Esophagus muscularis mucosa (tissue), 4 donors: ENCODE results near the gene CORO6. TPM values are rescaled to one million over a fixed set of nuclear protein-coding genes. Genes with fewer than 3 reads are reported as not detected.

ENCODE experiments used
- DNase-seq: peaks from one replicate; pipeline ENCODE4 v3.0.0-alpha.2; 2017; ENCODE audit errors: extremely low spot score
- H3K27ac ChIP-seq, 4 donors: fragments of 200-600 bp; sonication (generic); replicated peaks in 1 of 4; 1 replicate in 3 of 4; 2 replicates in 1 of 4; pipeline ENCODE4 v1.5.1; 2016 to 2019; ENCODE audit warnings: mild to moderate bottlenecking in 1 of 4
- H3K27me3 ChIP-seq, 4 donors: fragments of 200-600 bp; sonication (generic); one replicate each; pipeline versions ENCODE4 v1.5.1 to v1.6.0; 2016 to 2019
- H3K36me3 ChIP-seq, 4 donors: fragments of 200-600 bp; sonication (generic); one replicate each; pipeline ENCODE4 v1.5.1; 2016 to 2019
- H3K4me1 ChIP-seq, 4 donors: fragments of 200-600 bp; sonication (generic); one replicate each; pipeline ENCODE4 v1.5.1; 2016 to 2019
- H3K4me3 ChIP-seq, 4 donors: fragments of 200-600 bp; sonication (generic); 1 replicate in 2 of 4; 2 replicates in 2 of 4; pipeline ENCODE4 v1.5.1; 2016 to 2019; ENCODE audit warnings: mild to moderate bottlenecking in 4 of 4, moderate library complexity in 1 of 4
- H3K9me3 ChIP-seq, 4 donors: fragments of 200-600 bp; sonication (generic); 1 replicate in 3 of 4; 2 replicates in 1 of 4; pipeline ENCODE4 v1.5.1; 2016 to 2019
- EP300 ChIP-seq: sonication (generic); formaldehyde crosslinking; IDR thresholded peaks from one replicate; pipeline ENCODE4 v1.6.1; 2017; ENCODE audit warnings: antibody characterized with exemption
- POLR2A ChIP-seq: fragments of 450-650 bp; IDR thresholded peaks from one replicate; pipeline ENCODE4 v1.6.1; 2017; ENCODE audit warnings: antibody characterized with exemption, moderate library complexity, mild to moderate bottlenecking, low read depth
- POLR2AphosphoS5 ChIP-seq, 2 donors: sonication (generic); formaldehyde crosslinking; IDR thresholded peaks; one replicate each; pipeline ENCODE4 v1.6.1; 2017; ENCODE audit warnings: antibody characterized with exemption in 2 of 2
- WGBS: methylation state at CpG from one replicate; pipeline ENCODE4 v1.1.5; 2018; 5-methylcytosine and 5-hydroxymethylcytosine counted together
- intact Hi-C: fragments of 100-400 bp; cut with DNase I; formaldehyde crosslinking; loops from one replicate; pipeline ENCODE4 v1.15.1; 2023
- total RNA-seq, 4 donors: library from RNA; depleted of rRNA; stranded (reverse); fragments of >200 nt; gene quantifications; one replicate each; pipeline versions ENCODE4 v1.1.0 to v1.2.1, GENCODE V29; 2016
- TF ChIP-seq, protein P1 (sequence below), 3 experiments: fragments of 200-600 bp in 2 of 3; fragments of 450-650 bp in 1 of 3; sonication (generic) in 2 of 3; IDR thresholded peaks; one replicate each; pipeline ENCODE4 v1.5.1; 2017 to 2019; ENCODE audit warnings: antibody characterized with exemption in 3 of 3, mild to moderate bottlenecking in 2 of 3, moderate library complexity in 1 of 3

CORO6 gene
- total RNA-seq, 4 donors from 2014 or later = 43.7 to 67.7 (median 46.9) TPM

DNA sequence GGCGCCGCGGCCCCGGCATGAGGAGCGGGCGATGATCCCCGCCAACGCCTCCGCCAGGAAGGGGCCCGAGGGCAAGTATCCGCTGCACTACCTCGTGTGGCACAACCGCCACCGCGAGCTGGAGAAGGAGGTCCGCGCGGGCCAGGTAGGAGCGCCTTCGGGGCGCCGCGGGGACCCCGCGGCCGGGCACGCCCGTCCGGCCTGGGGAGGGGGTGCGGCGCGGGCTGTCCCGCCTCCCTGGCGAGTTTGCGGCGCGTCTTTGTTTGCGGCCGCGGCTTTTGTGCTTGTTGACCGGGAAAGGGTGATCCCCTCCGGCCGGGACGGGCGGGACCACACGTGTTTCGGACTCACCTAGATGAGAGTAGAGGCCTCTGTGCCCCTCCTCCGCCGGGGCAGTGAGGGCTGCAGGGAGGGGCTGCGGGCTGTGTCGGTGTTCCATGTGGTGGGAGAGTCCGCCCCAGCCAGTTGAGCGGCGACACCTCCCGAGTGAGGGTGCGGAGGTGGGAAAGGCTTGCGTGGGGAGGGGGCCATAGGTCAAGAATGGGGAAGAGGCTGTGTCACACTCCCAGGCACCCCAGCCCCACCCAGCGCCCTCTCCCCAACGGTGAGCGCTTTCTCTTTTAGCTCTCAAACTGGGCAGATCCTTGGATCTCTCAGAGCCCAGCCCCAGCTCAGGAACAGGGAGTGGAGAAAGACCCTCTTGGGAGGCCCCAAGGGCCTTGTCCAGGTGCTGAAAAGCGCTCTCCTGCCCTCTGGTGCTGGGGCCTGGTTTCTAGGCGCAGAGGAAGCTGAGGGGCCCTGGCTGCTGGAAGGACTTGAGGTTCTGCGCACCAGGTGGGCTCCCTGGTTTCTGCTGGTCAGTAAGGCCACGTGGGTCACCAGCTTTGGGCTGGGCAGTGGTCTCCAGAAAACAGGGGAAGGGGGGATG is 28.9 kb downstream of the CORO6 start:
- intact Hi-C loops = no loop called here
- no peaks in the 10 kb centered on the region for H3K9me3 ChIP-seq
- DNase-seq = no peak
- no peaks in the 10 kb centered on the region for H3K27me3 ChIP-seq
- H3K27ac ChIP-seq = peak overlapping the region in 3 of 4 donors; percentile 41 to 64 (median 52)
- TF ChIP-seq POLR2AphosphoS5 (IDR thresholded peaks at IDR 0.05) (no peak), POLR2A (no peak), EP300 (no peak)
- TF ChIP-seq, protein P1, sequence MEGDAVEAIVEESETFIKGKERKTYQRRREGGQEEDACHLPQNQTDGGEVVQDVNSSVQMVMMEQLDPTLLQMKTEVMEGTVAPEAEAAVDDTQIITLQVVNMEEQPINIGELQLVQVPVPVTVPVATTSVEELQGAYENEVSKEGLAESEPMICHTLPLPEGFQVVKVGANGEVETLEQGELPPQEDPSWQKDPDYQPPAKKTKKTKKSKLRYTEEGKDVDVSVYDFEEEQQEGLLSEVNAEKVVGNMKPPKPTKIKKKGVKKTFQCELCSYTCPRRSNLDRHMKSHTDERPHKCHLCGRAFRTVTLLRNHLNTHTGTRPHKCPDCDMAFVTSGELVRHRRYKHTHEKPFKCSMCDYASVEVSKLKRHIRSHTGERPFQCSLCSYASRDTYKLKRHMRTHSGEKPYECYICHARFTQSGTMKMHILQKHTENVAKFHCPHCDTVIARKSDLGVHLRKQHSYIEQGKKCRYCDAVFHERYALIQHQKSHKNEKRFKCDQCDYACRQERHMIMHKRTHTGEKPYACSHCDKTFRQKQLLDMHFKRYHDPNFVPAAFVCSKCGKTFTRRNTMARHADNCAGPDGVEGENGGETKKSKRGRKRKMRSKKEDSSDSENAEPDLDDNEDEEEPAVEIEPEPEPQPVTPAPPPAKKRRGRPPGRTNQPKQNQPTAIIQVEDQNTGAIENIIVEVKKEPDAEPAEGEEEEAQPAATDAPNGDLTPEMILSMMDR (IDR thresholded peaks at IDR 0.05) = peak; percentile 9 to 27 (median 26)
- WGBS = 13% methylated on average over 8 of the region's 64 CpGs
- H3K4me1 ChIP-seq = peaks cover 43 to 70% (median 59%) of the 10 kb centered on the region in 4 donors
- H3K4me3 ChIP-seq = peak overlapping the region; percentile 67 to 99 (median 80)
- no peaks in the 10 kb centered on the region for H3K36me3 ChIP-seq

DNA sequence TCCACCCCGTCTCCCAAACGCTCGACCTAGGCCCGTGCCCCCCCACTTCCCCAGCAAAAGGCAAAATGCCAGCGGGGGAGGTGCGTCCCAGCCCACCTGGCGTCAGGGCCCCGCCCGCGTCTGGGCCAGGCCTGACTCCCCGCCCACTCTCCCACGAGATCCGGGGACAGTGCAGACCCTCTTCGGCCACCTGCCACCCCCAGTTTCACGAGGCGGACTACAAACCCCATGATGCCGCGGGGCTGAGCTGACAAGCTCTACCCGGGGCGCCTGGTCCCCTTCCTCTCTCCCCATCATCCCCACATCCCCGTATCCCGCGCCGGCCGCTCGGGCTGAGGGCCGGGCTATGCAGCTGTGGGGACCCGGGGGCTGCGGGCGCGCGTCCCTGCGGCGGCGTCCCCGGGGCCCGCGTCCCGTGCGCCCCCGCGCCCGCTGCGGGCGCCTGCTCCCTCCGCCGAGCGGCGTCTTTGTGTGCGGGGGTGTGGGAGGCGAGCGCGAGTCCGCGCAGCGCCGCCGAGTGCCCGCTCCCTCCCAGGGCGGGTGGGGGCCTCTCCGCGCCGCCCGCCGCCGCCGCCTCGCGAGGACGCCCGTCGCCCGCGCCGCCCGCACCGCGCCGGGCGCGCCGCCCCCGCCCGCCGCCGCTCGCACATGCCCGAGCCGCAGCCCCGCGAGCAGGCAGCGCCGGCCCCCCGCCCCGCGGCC is 29.7 kb downstream of the CORO6 start, which contains the start of gene ANKRD13B:
TSS of gene ANKRD13B (plus strand) at position 283 of the 702 bp plus-strand sequence. CDS start 490 bp downstream, outside the sequence.
- DNase-seq = no peak
- TF ChIP-seq POLR2AphosphoS5 (IDR thresholded peaks at IDR 0.05) (no peak), POLR2A (no peak), EP300 (no peak)
- TF ChIP-seq, protein P1 (IDR thresholded peaks at IDR 0.05) = no peak
- 3% methylated on average over 7 of the region's 96 CpGs for WGBS
- Histone ChIP-seq H3K9me3 (no peaks in the 10 kb centered on the region), H3K27me3 (no peaks in the 10 kb centered on the region), H3K36me3 (no peaks in the 10 kb centered on the region), H3K27ac (peak within 1 kb of the TSS; percentile 83 to 92 (median 86)), H3K4me1 (peaks cover 47 to 76% (median 65%) of the 10 kb centered on the region in 4 donors), H3K4me3 (peak within 1 kb of the TSS; percentile 79 to 99 (median 86))
- intact Hi-C loops = no loop called here

DNA sequence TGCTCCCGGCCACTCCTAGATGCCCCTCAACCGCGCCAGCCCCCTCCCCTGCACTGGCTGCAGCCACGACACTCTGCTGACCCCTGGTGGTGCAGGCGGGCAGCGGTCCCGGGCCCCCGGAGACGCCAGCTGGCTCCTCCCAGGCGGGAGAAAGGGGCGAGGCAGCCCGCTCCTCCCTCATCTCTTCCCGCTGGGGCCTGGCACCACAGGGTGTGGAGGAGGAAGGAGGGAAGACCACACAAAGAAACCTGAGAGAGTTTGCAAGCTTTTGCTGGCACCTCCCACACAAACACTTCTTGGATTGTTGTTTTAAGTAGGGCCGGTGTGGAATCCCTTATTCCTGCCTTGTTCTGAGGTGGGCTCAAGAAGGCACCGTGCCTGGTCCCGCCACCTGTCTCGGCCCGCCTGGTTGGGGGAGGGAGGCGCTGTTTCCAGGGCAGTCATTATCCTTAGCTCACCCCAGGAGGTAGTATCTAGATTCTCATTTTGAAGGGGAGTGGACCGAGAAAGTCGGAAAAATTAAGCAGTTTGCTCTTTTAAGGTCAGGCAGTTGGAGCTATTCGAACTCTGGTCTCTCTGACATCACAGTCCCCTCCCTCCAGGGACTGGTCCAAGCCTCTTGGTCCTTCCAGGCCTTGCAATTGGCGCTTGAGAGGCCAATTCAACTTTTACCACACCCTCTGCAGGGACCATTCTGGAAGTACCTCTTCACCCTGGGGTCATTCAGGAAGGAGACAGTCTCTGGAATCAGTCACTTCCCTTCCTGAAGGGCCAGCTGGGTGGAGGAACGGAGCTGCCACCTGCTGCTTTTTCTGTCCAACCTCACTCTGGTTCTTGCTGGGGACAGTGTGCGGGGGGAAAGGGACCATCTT is 30.7 kb downstream of the CORO6 start:
- H3K27me3 ChIP-seq = no peaks in the 10 kb centered on the region
- H3K4me3 ChIP-seq = peak overlapping the region; percentile 38 to 99 (median 85)
- DNase-seq = peak; percentile 96
- H3K27ac ChIP-seq = peak overlapping the region; percentile 83 to 92 (median 86)
- H3K4me1 ChIP-seq = peaks cover 57 to 80% (median 72%) of the 10 kb centered on the region in 4 donors
- no peaks in the 10 kb centered on the region for H3K9me3 ChIP-seq
- intact Hi-C loops = no loop called here
- 16% methylated on average over 20 of the region's 25 CpGs for WGBS
- TF ChIP-seq POLR2A (no peak), EP300 (no peak), POLR2AphosphoS5 (IDR thresholded peaks at IDR 0.05) (peak; percentile 56 to 61)
- TF ChIP-seq, protein P1 (IDR thresholded peaks at IDR 0.05) = peak in 2 of 3 experiments; percentile 93 to 95
- H3K36me3 ChIP-seq = no peaks in the 10 kb centered on the region

DNA sequence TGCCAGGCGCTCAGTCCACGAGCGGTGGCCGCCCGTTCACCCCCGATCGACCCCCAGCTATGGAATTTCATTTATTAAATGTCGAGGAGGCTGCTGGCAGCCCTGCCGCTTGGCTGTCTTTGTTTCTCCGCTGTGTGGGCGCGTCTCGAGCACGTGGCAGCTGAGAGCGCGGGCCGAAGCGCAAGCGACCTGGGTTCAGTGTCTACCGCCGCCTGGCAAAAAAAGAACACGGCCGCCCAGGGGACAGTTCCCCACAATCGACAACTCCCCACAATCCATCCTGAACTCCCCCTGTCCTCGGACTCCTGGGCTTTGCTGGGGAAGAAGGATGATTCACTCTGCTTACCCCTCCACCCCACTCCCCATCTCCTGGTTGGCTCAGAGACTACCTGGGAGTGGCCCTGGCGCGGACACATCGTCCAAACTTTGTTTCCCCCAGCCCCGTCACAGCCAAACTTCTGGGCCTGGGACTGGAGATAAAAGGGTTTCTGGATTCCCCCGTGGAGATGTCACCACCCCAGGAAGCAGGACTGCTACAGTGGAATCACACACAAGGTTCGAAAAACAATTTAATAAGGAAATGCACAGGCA is 31.5 kb downstream of the CORO6 start:
- Histone ChIP-seq H3K4me3 (peak overlapping the region; percentile 38 to 99 (median 85)), H3K36me3 (no peaks in the 10 kb centered on the region), H3K4me1 (peaks cover 61 to 81% (median 74%) of the 10 kb centered on the region in 4 donors), H3K27ac (peak overlapping the region; percentile 83 to 92 (median 86)), H3K9me3 (no peaks in the 10 kb centered on the region), H3K27me3 (no peaks in the 10 kb centered on the region)
- TF ChIP-seq POLR2A (no peak), EP300 (no peak), POLR2AphosphoS5 (IDR thresholded peaks at IDR 0.05) (no peak)
- TF ChIP-seq, protein P1 (IDR thresholded peaks at IDR 0.05) = no peak
- intact Hi-C loops = no loop called here
- WGBS = 1% methylated on average over 14 of the region's 31 CpGs
- no peak for DNase-seq
